ENCODE results near the gene ARHGAP15.
"Not testable (repeated sequence)": the region's sequence is repeated elsewhere in the genome, so short reads cannot be mapped to it uniquely, and the experiment has no call there.

Gene ARHGAP15

GRCh38 chr2:143499061-143499460, 369.8 kb downstream of the ARHGAP15 start:
- no peak for DNase-seq

GRCh38 chr2:143501106-143501676, 372.0 kb downstream of the ARHGAP15 start:
- DNase-seq: no peak

- no peak for DNase-seq
Observed at GRCh38 chr2:143503280-143503679, 374.1 kb downstream of the ARHGAP15 start.

- no peak for DNase-seq
Observed at GRCh38 chr2:143504397-143504796, 375.2 kb downstream of the ARHGAP15 start.

- no peak for DNase-seq
Observed at GRCh38 chr2:143505542-143505941, 376.3 kb downstream of the ARHGAP15 start.

- no peak for DNase-seq
Observed at GRCh38 chr2:143513081-143513480, 383.9 kb downstream of the ARHGAP15 start.

GRCh38 chr2:143514413-143514812, 385.2 kb downstream of the ARHGAP15 start:
- no peak for DNase-seq

- DNase-seq: no peak
Observed at GRCh38 chr2:143515318-143515717, 386.1 kb downstream of the ARHGAP15 start.

GRCh38 chr2:143519521-143519920, 390.3 kb downstream of the ARHGAP15 start:
- no peak for DNase-seq

GRCh38 chr2:143521396-143521795, 392.2 kb downstream of the ARHGAP15 start:
- DNase-seq: no peak

GRCh38 chr2:143522699-143523098, 393.5 kb downstream of the ARHGAP15 start:
- no peak for DNase-seq

- DNase-seq: no peak
Observed at GRCh38 chr2:143524119-143524553, 394.9 kb downstream of the ARHGAP15 start.

GRCh38 chr2:143524559-143525401, 395.6 kb downstream of the ARHGAP15 start:
- DNase-seq: no peak

- no peak for DNase-seq
Observed at GRCh38 chr2:143525402-143525860, 396.2 kb downstream of the ARHGAP15 start.

- no peak for DNase-seq
Observed at GRCh38 chr2:143526498-143526897, 397.3 kb downstream of the ARHGAP15 start.

GRCh38 chr2:143528021-143528420, 398.8 kb downstream of the ARHGAP15 start:
- DNase-seq: no peak

- no peak for DNase-seq
Observed at GRCh38 chr2:143529118-143529720, 400.0 kb downstream of the ARHGAP15 start.

- no peak for DNase-seq
Observed at GRCh38 chr2:143530758-143531157, 401.5 kb downstream of the ARHGAP15 start.

- no peak for DNase-seq
Observed at GRCh38 chr2:143532061-143532460, 402.8 kb downstream of the ARHGAP15 start.

- no peak for DNase-seq
Observed at GRCh38 chr2:143533846-143534245, 404.6 kb downstream of the ARHGAP15 start.

GRCh38 chr2:143535802-143536201, 406.6 kb downstream of the ARHGAP15 start:
- no peak for DNase-seq

- DNase-seq: not testable (repeated sequence)
Observed at GRCh38 chr2:143541899-143542298, 412.7 kb downstream of the ARHGAP15 start.

GRCh38 chr2:143545059-143545948, 416.1 kb downstream of the ARHGAP15 start:
- DNase-seq: no peak
